ENCODE results near the gene RGL3. TPM values are rescaled to one million over a fixed set of nuclear protein-coding genes. Genes with fewer than 3 reads are reported as not detected.
"Not testable (repeated sequence)": the region's sequence is repeated elsewhere in the genome, so short reads cannot be mapped to it uniquely, and the experiment has no call there.

The RGL3 gene
- total RNA-seq, 2 donors from 2014 or later: 13.8 to 32.7 TPM

- TF ChIP-seq CTCF (IDR thresholded peaks at IDR 0.05): no peak
- no peaks in the 10 kb centered on the region for H3K36me3 ChIP-seq
- intact Hi-C loops (cut with DNase I): no loop called here
- no peaks in the 10 kb centered on the region for H3K9me3 ChIP-seq
- H3K4me1 ChIP-seq: no peaks in the 10 kb centered on the region
- no peaks in the 10 kb centered on the region for H3K27me3 ChIP-seq
- H3K9ac ChIP-seq (ENCODE audit: low read depth in 2 of 2, low read length in 2 of 2): peak within 1 kb of the TSS; percentile 38 to 55
- peak within 1 kb of the TSS; percentile 50 for H3K4me3 ChIP-seq
- peak; percentile 93 for DNase-seq
- no peak within 1 kb of the TSS for H3K27ac ChIP-seq
Measured at GRCh38 chr19:11355160-11356073, 63.7 kb downstream of the RGL3 start, which contains the start of gene PLPPR2. PLPPR2 (plus strand) TSS chr19:11355432; CDS start chr19:11357674, 2,242 bp downstream.

GRCh38 chr19:11354102-11354501 is 65.0 kb downstream of the RGL3 start:
- DNase-seq; H3K4me3 ChIP-seq; H3K36me3 ChIP-seq; H3K9me3 ChIP-seq; H3K9ac ChIP-seq (ENCODE audit: low read depth in 2 of 2, low read length in 2 of 2); H3K27ac ChIP-seq; H3K4me1 ChIP-seq; intact Hi-C loops (cut with DNase I); H3K27me3 ChIP-seq: not testable (repeated sequence)

GRCh38 chr19:11349171-11349570 is 69.9 kb downstream of the RGL3 start:
- intact Hi-C loops (cut with DNase I): no loop called here
- no peaks in the 10 kb centered on the region for H3K27me3 ChIP-seq
- DNase-seq: no peak
- no peaks in the 10 kb centered on the region for H3K9me3 ChIP-seq
- no peak overlapping the region for H3K4me3 ChIP-seq
- no peak overlapping the region for H3K27ac ChIP-seq
- H3K4me1 ChIP-seq: no peaks in the 10 kb centered on the region
- TF ChIP-seq CTCF (IDR thresholded peaks at IDR 0.05): no peak
- no peaks in the 10 kb centered on the region for H3K36me3 ChIP-seq
- H3K9ac ChIP-seq (ENCODE audit: low read depth in 2 of 2, low read length in 2 of 2): no peak overlapping the region

GRCh38 chr19:11347546-11348039 is 71.5 kb downstream of the RGL3 start:
- no peaks in the 10 kb centered on the region for H3K27me3 ChIP-seq
- no peak for DNase-seq
- H3K4me3 ChIP-seq: no peak overlapping the region
- H3K9ac ChIP-seq (ENCODE audit: low read depth in 2 of 2, low read length in 2 of 2): no peak overlapping the region
- H3K27ac ChIP-seq: no peak overlapping the region
- no peaks in the 10 kb centered on the region for H3K36me3 ChIP-seq
- no peak for TF ChIP-seq CTCF (IDR thresholded peaks at IDR 0.05)
- H3K4me1 ChIP-seq: no peaks in the 10 kb centered on the region
- intact Hi-C loops (cut with DNase I): no loop called here
- no peaks in the 10 kb centered on the region for H3K9me3 ChIP-seq

GRCh38 chr19:11346104-11346940 is 72.8 kb downstream of the RGL3 start, which contains the start of the genes CCDC159 and TMEM205:
CCDC159 (plus strand) TSS chr19:11346519; CDS start chr19:11346607, 88 bp downstream.
TMEM205 (minus strand) TSS chr19:11346268; CDS start chr19:11345619, 649 bp downstream.
- H3K4me1 ChIP-seq: no peaks in the 10 kb centered on the region
- H3K27me3 ChIP-seq: no peaks in the 10 kb centered on the region
- H3K27ac ChIP-seq: peak within 1 kb of the TSS; percentile 83
- H3K4me3 ChIP-seq: peak within 1 kb of the TSS; percentile 73
- TF ChIP-seq CTCF (IDR thresholded peaks at IDR 0.05): no peak
- intact Hi-C loops (cut with DNase I): no loop called here
- no peaks in the 10 kb centered on the region for H3K36me3 ChIP-seq
- H3K9me3 ChIP-seq: no peaks in the 10 kb centered on the region
- peak; percentile 99 for DNase-seq
- peak within 1 kb of the TSS; percentile 75 to 76 for H3K9ac ChIP-seq (ENCODE audit: low read depth in 2 of 2, low read length in 2 of 2)
